Measurements from ENCODE around the gene OSBPL1A.

GRCh38 chr18:24214913-24215312 is 182.7 kb downstream of the OSBPL1A start:
- no peak for TF ChIP-seq EZH2phosphoT487 (IDR thresholded peaks at IDR 0.05; ENCODE audit: low read depth, severe bottlenecking, unreplicated experiment)
- TF ChIP-seq CTCF (IDR thresholded peaks at IDR 0.05; ENCODE audit: poor library complexity), result no peak
